ENCODE measurements around the gene SELENON. TPM values are rescaled to one million over a fixed set of nuclear protein-coding genes. Genes with fewer than 3 reads are reported as not detected.
"Not testable (repeated sequence)": the region's sequence is repeated elsewhere in the genome, so short reads cannot be mapped to it uniquely, and the experiment has no call there.

The SELENON gene
- total and polyA plus RNA-seq, 3 donors from 2014 or later, result 17.2 to 30.7 (median 29.8) TPM

DNA sequence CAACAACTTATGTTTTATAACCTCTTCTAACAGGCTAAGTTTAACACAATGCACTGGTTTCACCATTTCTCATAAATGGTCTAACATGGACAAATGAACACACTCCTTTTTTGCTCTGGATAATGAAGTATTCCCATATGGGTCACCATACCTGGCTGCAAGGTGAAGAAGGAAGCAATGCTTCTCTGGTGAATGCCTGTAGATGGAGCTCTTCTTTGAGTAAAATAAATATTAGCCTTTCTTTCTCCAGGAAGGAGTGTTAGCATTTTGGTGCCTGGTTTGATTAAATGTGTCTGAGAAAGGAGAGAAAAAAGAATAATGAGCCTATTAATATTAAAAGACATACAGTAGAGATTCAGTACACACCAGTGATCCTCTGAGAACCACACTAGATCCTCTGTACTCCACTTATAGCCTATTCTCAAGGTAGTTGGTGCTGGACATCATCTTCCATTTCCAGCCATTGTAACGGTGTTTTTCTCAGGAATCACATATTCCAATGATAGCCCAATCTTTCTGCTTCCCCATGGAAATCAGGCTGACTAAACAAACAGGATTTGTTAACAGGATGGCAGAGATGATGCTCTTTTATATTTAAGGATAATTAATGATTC lies 37.4 kb downstream of the SELENON start:
- no peaks in the 10 kb centered on the region for H3K36me3 ChIP-seq (ENCODE audit: low read depth, missing control alignments)
- intact Hi-C loops (cut with DNase I; ENCODE audit: low total_unique reads), result no loop called here
- H3K4me1 ChIP-seq, result peaks cover 29% of the 10 kb centered on the region
- no peak for TF ChIP-seq POLR2A (IDR thresholded peaks at IDR 0.05)
- no peak overlapping the region for H3K27ac ChIP-seq
- DNase-seq, result no peak
- H3K4me3 ChIP-seq, result no peak overlapping the region
- H3K9me3 ChIP-seq, result no peaks in the 10 kb centered on the region
- no peaks in the 10 kb centered on the region for H3K27me3 ChIP-seq
- 79 to 86% methylated on average over 1 of the region's 1 CpG for WGBS, 2 donors

DNA sequence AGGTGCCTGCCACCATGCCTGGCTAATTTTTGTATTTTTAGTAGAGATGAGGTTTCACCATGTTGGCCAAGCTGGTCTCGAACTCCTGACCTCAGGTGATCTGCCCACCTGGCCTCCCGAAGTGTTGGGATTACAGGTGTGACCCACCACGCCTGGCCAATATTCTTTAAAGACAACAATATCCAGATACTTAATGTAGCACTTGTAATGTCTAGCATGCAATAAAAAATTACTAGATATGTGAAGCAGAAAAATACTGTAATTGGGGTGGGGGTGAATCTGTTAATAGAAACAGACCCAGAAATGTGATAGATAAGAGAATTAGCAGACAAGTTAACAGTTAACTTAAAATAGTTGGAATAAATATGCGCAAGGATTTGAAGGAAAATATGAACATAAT lies 39.8 kb downstream of the SELENON start:
- WGBS, 2 donors, result 97 to 98% methylated on average over 4 of the region's 4 CpGs
- DNase-seq; H3K4me3 ChIP-seq; H3K27me3 ChIP-seq; intact Hi-C loops (cut with DNase I; ENCODE audit: low total_unique reads); H3K9me3 ChIP-seq; H3K36me3 ChIP-seq (ENCODE audit: low read depth, missing control alignments); H3K27ac ChIP-seq: not testable (repeated sequence)
- peaks cover 26% of the 10 kb centered on the region for H3K4me1 ChIP-seq

DNA sequence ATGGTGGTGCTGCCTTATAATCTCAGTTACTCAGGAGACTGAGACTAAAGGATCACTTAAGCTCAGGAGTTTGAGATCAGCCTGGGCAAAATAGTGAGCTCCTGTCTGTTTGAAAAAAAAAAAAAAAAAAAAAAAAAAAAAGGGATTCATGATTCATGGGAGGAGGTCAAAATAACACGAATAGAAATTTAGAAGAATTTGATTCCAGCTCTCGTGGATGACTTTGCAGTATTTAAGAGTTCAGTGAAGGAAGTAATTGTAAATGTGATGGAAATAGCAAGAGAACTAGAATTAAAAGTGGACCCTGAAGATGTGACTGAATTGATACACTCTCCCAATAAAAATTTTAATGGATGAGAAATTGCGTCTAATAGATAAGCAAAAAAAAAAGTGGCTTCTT lies 43.5 kb downstream of the SELENON start:
- WGBS, 2 donors, result 93 to 100% methylated on average over 3 of the region's 3 CpGs

DNA sequence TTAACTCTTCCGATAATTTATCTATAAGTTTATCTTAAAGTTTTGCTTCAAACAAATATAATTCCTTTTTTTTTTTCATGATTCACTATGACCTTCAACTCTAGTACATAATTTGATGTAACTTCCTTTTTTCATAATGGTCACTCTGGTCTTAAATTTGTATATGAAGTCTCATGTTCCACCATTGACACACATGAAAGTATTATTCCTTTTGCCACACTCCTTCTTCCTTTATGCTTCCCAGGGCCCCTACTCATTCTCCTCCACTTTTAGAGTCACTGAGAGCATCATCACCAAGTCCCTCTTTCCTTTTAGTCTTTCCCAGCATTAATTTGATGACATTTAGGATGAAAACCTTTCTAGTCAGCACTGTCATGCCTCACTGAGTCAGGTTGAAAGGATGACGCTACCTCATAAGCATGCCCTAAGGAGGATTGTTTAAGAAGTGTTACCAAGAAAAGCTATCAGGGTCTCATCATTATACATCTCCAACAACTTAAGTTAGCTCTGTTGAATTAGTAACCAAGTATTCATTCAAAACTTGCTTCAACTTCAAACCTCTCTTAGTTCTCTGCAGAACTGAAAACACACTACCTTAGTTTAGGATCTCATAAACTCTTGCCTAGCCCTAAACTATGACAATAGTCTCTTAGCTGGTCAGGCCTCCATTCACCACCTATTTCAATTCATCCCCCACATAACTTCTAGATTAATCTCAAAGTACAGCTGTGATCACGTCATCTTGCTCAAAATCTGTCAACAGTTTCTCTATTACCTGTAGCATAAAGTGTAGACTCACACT lies 44.7 kb downstream of the SELENON start:
- DNase-seq, result no peak
- no peak for TF ChIP-seq POLR2A (IDR thresholded peaks at IDR 0.05)
- TF ChIP-seq, protein P1, sequence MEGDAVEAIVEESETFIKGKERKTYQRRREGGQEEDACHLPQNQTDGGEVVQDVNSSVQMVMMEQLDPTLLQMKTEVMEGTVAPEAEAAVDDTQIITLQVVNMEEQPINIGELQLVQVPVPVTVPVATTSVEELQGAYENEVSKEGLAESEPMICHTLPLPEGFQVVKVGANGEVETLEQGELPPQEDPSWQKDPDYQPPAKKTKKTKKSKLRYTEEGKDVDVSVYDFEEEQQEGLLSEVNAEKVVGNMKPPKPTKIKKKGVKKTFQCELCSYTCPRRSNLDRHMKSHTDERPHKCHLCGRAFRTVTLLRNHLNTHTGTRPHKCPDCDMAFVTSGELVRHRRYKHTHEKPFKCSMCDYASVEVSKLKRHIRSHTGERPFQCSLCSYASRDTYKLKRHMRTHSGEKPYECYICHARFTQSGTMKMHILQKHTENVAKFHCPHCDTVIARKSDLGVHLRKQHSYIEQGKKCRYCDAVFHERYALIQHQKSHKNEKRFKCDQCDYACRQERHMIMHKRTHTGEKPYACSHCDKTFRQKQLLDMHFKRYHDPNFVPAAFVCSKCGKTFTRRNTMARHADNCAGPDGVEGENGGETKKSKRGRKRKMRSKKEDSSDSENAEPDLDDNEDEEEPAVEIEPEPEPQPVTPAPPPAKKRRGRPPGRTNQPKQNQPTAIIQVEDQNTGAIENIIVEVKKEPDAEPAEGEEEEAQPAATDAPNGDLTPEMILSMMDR (IDR thresholded peaks at IDR 0.05), result no peak
- 91 to 96% methylated on average over 3 of the region's 3 CpGs for WGBS, 2 donors
- Histone ChIP-seq H3K9me3 (no peaks in the 10 kb centered on the region), H3K27me3 (no peaks in the 10 kb centered on the region), H3K27ac (no peak overlapping the region), H3K4me3 (no peak overlapping the region), H3K4me1 (no peaks in the 10 kb centered on the region), H3K36me3 (ENCODE audit: low read depth, missing control alignments) (no peaks in the 10 kb centered on the region)
- intact Hi-C loops (cut with DNase I; ENCODE audit: low total_unique reads), result no loop called here

More for the DNA sequence above, 43.5 kb downstream of the SELENON start:
- intact Hi-C loops (cut with DNase I; ENCODE audit: low total_unique reads), result no loop called here
- H3K9me3 ChIP-seq, result no peaks in the 10 kb centered on the region
- DNase-seq, result no peak
- H3K27me3 ChIP-seq, result no peaks in the 10 kb centered on the region
- H3K4me1 ChIP-seq, result no peaks in the 10 kb centered on the region
- no peak overlapping the region for H3K27ac ChIP-seq
- H3K4me3 ChIP-seq, result no peak overlapping the region
- TF ChIP-seq POLR2A (IDR thresholded peaks at IDR 0.05), result no peak
- TF ChIP-seq, protein P1 (IDR thresholded peaks at IDR 0.05), result no peak
- no peaks in the 10 kb centered on the region for H3K36me3 ChIP-seq (ENCODE audit: low read depth, missing control alignments)

DNA sequence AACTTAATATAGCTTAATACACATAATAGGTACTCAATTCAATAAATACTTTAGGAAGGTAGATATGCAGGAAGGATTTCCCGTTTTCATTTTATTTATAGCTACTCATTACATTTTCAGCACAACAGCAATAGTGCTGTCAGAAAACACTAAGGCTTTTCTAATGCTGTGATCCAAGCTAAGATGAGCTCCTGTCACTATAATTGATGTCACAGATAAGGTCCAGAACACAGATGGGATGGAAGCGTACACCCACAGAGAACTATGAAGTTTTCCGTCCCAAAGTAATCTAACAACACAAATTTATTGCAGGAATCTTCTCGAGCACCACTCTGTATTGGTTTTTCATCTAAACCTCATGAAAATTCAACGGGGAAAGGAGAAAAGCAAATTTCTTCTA lies 45.7 kb downstream of the SELENON start:
- WGBS, 2 donors, result 81 to 89% methylated on average over 5 of the region's 5 CpGs
- DNase-seq, result no peak
- Histone ChIP-seq H3K27ac (no peak overlapping the region), H3K4me1 (no peaks in the 10 kb centered on the region), H3K9me3 (no peaks in the 10 kb centered on the region), H3K36me3 (ENCODE audit: low read depth, missing control alignments) (no peaks in the 10 kb centered on the region), H3K4me3 (no peak overlapping the region), H3K27me3 (no peaks in the 10 kb centered on the region)
- TF ChIP-seq, protein P1 (IDR thresholded peaks at IDR 0.05), result no peak
- TF ChIP-seq POLR2A (IDR thresholded peaks at IDR 0.05), result no peak
- intact Hi-C loops (cut with DNase I; ENCODE audit: low total_unique reads), result no loop called here
